Ovary (tissue), 3 donors: ENCODE measurements around the gene RBM33.

Experiments
- CTCF ChIP-seq, 3 donors: fragments of 450-650 bp in 2 of 3; fragments of 200-600 bp in 1 of 3; IDR thresholded peaks; one replicate each; pipeline versions ENCODE4 v1.5.1 to v1.8.0; 2016 to 2022; ENCODE audit warnings: antibody characterized with exemption in 3 of 3, mild to moderate bottlenecking in 1 of 3
- POLR2A ChIP-seq: fragments of 450-650 bp; IDR thresholded peaks from one replicate; pipeline ENCODE4 v1.6.1; 2017; ENCODE audit warnings: antibody characterized with exemption, mild to moderate bottlenecking, moderate library complexity
- donor health status: DM: no; HTN: no; CAD: no.

- TF ChIP-seq CTCF (IDR thresholded peaks at IDR 0.05) (no peak), POLR2A (no peak)
Measured at GRCh38 chr7:155799514-155799913, 155.1 kb downstream of the RBM33 start.
